IMR-90 (cell line): Measurements from ENCODE around the gene RASSF4. TPM values are rescaled to one million over a fixed set of nuclear protein-coding genes. Genes with fewer than 3 reads are reported as not detected.

Experiments
- ATAC-seq: fragments of 200-7000 bp; cut with Tn5 transposase; 2 replicates; pipeline ENCODE4 v1.9.1; 2020; ENCODE audit warnings: low read depth, mild to moderate bottlenecking, moderate library complexity
- BruUV-seq: library from RNA; stranded (reverse); fragments of 400-500 nt; replicated peaks from 2 replicates; lab custom pipeline; 2021; lab: Mats Ljungman, UMichigan
- CTCF ChIA-PET: fragments of 300-600 bp; formaldehyde crosslinking; extraction: SDS; loops from one replicate; lab custom pipeline; 2021; ENCODE audit warnings: antibody characterized with exemption; lab: Yijun Ruan, JAX
- POLR2A ChIA-PET: fragments of 300-600 bp; sonication (Branson Sonifier 250); formaldehyde crosslinking; loops from one replicate; lab custom pipeline; 2022; ENCODE audit warnings: antibody characterized with exemption; ENCODE audit not compliant: unreplicated experiment; lab: Charles Lee
- DNase-seq: peaks from one replicate; pipeline ENCODE4 v3.0.0; 2013
- H2AFZ ChIP-seq: replicated peaks from 2 replicates; pipeline ENCODE3; 2013; ENCODE audit warnings: low read length, mild to moderate bottlenecking; ENCODE audit not compliant: poor library complexity
- H2AK5ac ChIP-seq: 2 replicates; pipeline ENCODE4 v1.6.1; 2013; ENCODE audit warnings: low read depth, low read length, inconsistent platforms
- H2AK9ac ChIP-seq: replicated peaks from 2 replicates; pipeline ENCODE3; 2013; ENCODE audit warnings: mild to moderate bottlenecking, low read depth, low read length, moderate library complexity; ENCODE audit not compliant: poor library complexity
- H2BK120ac ChIP-seq: 2 replicates; pipeline ENCODE4 v1.6.1; 2013; ENCODE audit warnings: low read depth, low read length, inconsistent platforms
- H2BK15ac ChIP-seq: 3 replicates; pipeline ENCODE4 v1.6.1; 2013; ENCODE audit warnings: low read depth, low read length, inconsistent platforms
- H2BK20ac ChIP-seq: 2 replicates; pipeline ENCODE4 v1.6.1; 2013; ENCODE audit warnings: low read depth, mild to moderate bottlenecking, inconsistent platforms, low read length, moderate library complexity
- H2BK5ac ChIP-seq: 2 replicates; pipeline ENCODE4 v1.6.1; 2013; ENCODE audit warnings: mild to moderate bottlenecking, low read depth, low read length, inconsistent platforms; ENCODE audit not compliant: poor library complexity, severe bottlenecking
- H3K14ac ChIP-seq: replicated peaks from 2 replicates; pipeline ENCODE4 v1.6.1; 2013; ENCODE audit warnings: low read depth, low read length, inconsistent platforms
- H3K18ac ChIP-seq: 2 replicates; pipeline ENCODE4 v1.6.1; 2013; ENCODE audit warnings: low read depth, low read length, control low read depth
- H3K23ac ChIP-seq: 2 replicates; pipeline ENCODE4 v1.6.1; 2013; ENCODE audit warnings: low read depth, low read length, inconsistent platforms
- H3K27ac ChIP-seq: 2 replicates; pipeline ENCODE4 v1.5.1; 2013; ENCODE audit warnings: mild to moderate bottlenecking, control low read depth, low read length; ENCODE audit not compliant: insufficient read depth
- H3K27me3 ChIP-seq: 2 replicates; pipeline ENCODE4 v1.6.1; 2013; ENCODE audit warnings: low read length; ENCODE audit not compliant: control insufficient read depth, insufficient read depth
- H3K36me3 ChIP-seq: 2 replicates; pipeline ENCODE4 v1.6.1; 2013; ENCODE audit warnings: low read length, mixed read lengths; ENCODE audit not compliant: control insufficient read depth, insufficient read depth
- H3K4ac ChIP-seq: 2 replicates; pipeline ENCODE4 v1.6.1; 2013; ENCODE audit warnings: low read depth, low read length, inconsistent platforms
- H3K4me1 ChIP-seq: 2 replicates; pipeline ENCODE4 v1.6.1; 2013; ENCODE audit warnings: low read length, mixed read lengths; ENCODE audit not compliant: control insufficient read depth, insufficient read depth
- H3K4me2 ChIP-seq: 2 replicates; pipeline ENCODE4 v1.6.1; 2013; ENCODE audit warnings: low read depth, mild to moderate bottlenecking, control low read depth, low read length, moderate library complexity
- H3K4me3 ChIP-seq: 2 replicates; pipeline ENCODE4 v1.5.1; 2013; ENCODE audit warnings: low read depth, mild to moderate bottlenecking, control low read depth, low read length, moderate library complexity; ENCODE audit not compliant: insufficient read depth
- H3K56ac ChIP-seq: 2 replicates; pipeline ENCODE4 v1.6.1; 2013; ENCODE audit warnings: low read length, inconsistent platforms; ENCODE audit not compliant: insufficient read depth; ENCODE audit errors: extremely low read depth
- H3K79me1 ChIP-seq, 2 experiments: 2 replicates each; pipeline ENCODE4 v1.6.1; 2013; ENCODE audit warnings: low read length in 2 of 2, inconsistent platforms in 1 of 2, low read depth in 1 of 2
- H3K9ac ChIP-seq: 2 replicates; pipeline ENCODE4 v1.6.1; 2013; ENCODE audit warnings: low read depth, low read length, control low read depth
- H3K9me1 ChIP-seq: 2 replicates; pipeline ENCODE4 v1.6.1; 2013; ENCODE audit warnings: low read length, inconsistent platforms; ENCODE audit not compliant: insufficient read depth
- H3K9me3 ChIP-seq: 2 replicates; pipeline ENCODE4 v1.6.1; 2013; ENCODE audit warnings: low read length; ENCODE audit not compliant: control insufficient read depth, insufficient read depth
- H4K20me1 ChIP-seq: 2 replicates; pipeline ENCODE4 v1.6.1; 2013; ENCODE audit warnings: low read length, inconsistent platforms; ENCODE audit not compliant: insufficient read depth
- H4K5ac ChIP-seq: 2 replicates; pipeline ENCODE4 v1.6.1; 2013; ENCODE audit warnings: mild to moderate bottlenecking, low read depth, low read length, control low read depth
- H4K8ac ChIP-seq, 2 experiments: 2 replicates each; pipeline ENCODE4 v1.6.1; 2013; ENCODE audit warnings: low read depth in 2 of 2, low read length in 2 of 2, control low read depth in 1 of 2, inconsistent platforms in 1 of 2
- H4K91ac ChIP-seq: 2 replicates; pipeline ENCODE4 v1.6.1; 2013; ENCODE audit warnings: low read depth, low read length, inconsistent platforms; ENCODE audit not compliant: insufficient read depth
- BHLHE40 ChIP-seq: fragments of 150-350 bp; IDR thresholded peaks from 2 replicates; pipeline ENCODE4 v1.6.1; 2016; ENCODE audit warnings: mild to moderate bottlenecking, low read depth, low read length
- CEBPB ChIP-seq: IDR thresholded peaks from 2 replicates; pipeline ENCODE4 v1.6.1; 2012; ENCODE audit warnings: low read depth, low read length, improper control_type of control experiment
- CHD1 ChIP-seq: IDR thresholded peaks from 2 replicates; pipeline ENCODE4 v1.6.1; 2012; ENCODE audit warnings: low read depth, low read length, improper control_type of control experiment
- FOS ChIP-seq: fragments of 150-350 bp; IDR thresholded peaks from 2 replicates; pipeline ENCODE4 v1.6.1; 2016; ENCODE audit warnings: low read depth, low read length
- MAFK ChIP-seq: IDR thresholded peaks from 2 replicates; pipeline ENCODE4 v1.6.1; 2012; ENCODE audit warnings: low read depth, low read length, improper control_type of control experiment
- MXI1 ChIP-seq: IDR thresholded peaks from 2 replicates; pipeline ENCODE4 v1.6.1; 2012; ENCODE audit warnings: low read depth, mild to moderate bottlenecking, low read length, moderate library complexity, borderline replicate concordance
- NFE2L2 ChIP-seq: fragments of 150-350 bp; IDR thresholded peaks from 2 replicates; pipeline ENCODE4 v1.6.1; 2016; ENCODE audit warnings: low read depth, mild to moderate bottlenecking, low read length
- POLR2A ChIP-seq: IDR thresholded peaks from 2 replicates; pipeline ENCODE4 v1.6.1; 2012; ENCODE audit warnings: mild to moderate bottlenecking, low read depth, low read length
- SMC3 ChIP-seq: fragments of 150-350 bp; IDR thresholded peaks from 2 replicates; pipeline ENCODE4 v1.6.1; 2016; ENCODE audit warnings: low read depth, mild to moderate bottlenecking, antibody characterized with exemption, low read length, moderate library complexity
- WGBS, 2 experiments: methylation state at CpG; one replicate each; pipeline versions ENCODE4 v1.1.5 to v1.1.7; 2013; ENCODE audit warnings: missing lambda C conversion rate in 2 of 2; ENCODE audit not compliant: insufficient read length in 1 of 2; ENCODE audit errors: extremely low coverage in 2 of 2; 5-methylcytosine and 5-hydroxymethylcytosine counted together
- dilution Hi-C: fragments of 300-500 bp; cut with HindIII; formaldehyde crosslinking; loops from one replicate; pipeline ENCODE4 v1.14.3; 2018; ENCODE audit warnings: low sequenced_read_pairs; ENCODE audit not compliant: unreplicated experiment
- in situ Hi-C: fragments of 300-500 bp; cut with MboI; formaldehyde crosslinking; loops from 3 replicates; pipeline ENCODE4 v1.14.3; 2019; ENCODE audit warnings: low sequenced_read_pairs, inconsistent platforms, mixed read lengths
- intact Hi-C: fragments of 100-400 bp; cut with micrococcal nuclease; formaldehyde crosslinking; loops from 2 replicates; pipeline ENCODE4 v1.10.0; 2022
- polyA plus RNA-seq, 3 experiments: library from polyadenylated mRNA; depleted of rRNA; stranded (reverse); fragments of >200 nt; gene quantifications; 2 replicates each; pipeline ENCODE4 v1.2.3, GENCODE V29; 2012; ENCODE audit warnings: low replicate concordance in 1 of 3
- total RNA-seq: library from RNA; depleted of rRNA; stranded (reverse); fragments of >200 nt; gene quantifications from 2 replicates; pipeline ENCODE4 v1.2.3, GENCODE V29; 2012
- TF ChIP-seq, protein P1 (sequence below): conservative IDR thresholded peaks from 2 replicates; pipeline ENCODE4 v1.5.1; 2012; ENCODE audit warnings: mild to moderate bottlenecking, low read depth, low read length, improper control_type of control experiment
- TF ChIP-seq, protein P2 (sequence below): fragments of 150-350 bp; IDR thresholded peaks from 2 replicates; pipeline ENCODE4 v1.6.1; 2017; ENCODE audit warnings: mild to moderate bottlenecking, antibody characterized with exemption, low read length, low read depth

The RASSF4 gene
- total and polyA plus RNA-seq, 2 of the 4 experiments (the other 2 are of a cell fraction): 5.9 to 8.6 TPM

- no peaks in the 10 kb centered on the region for H3K9me1 ChIP-seq
- no peak overlapping the region for H3K4me2 ChIP-seq
- H2AFZ ChIP-seq: no peak overlapping the region
- in situ Hi-C loops: no loop called here
- H3K27me3 ChIP-seq: peaks cover 3% of the 10 kb centered on the region
- no peak overlapping the region for H3K4ac ChIP-seq
- H3K36me3 ChIP-seq: no peaks in the 10 kb centered on the region
- intact Hi-C loops: no loop called here
- no peak overlapping the region for H4K91ac ChIP-seq
- POLR2A ChIA-PET: no interaction called here
- ATAC-seq (no peak), DNase-seq (no peak)
- H2AK9ac ChIP-seq: no peak overlapping the region
- no peak overlapping the region for H3K27ac ChIP-seq
- TF ChIP-seq, protein P1, sequence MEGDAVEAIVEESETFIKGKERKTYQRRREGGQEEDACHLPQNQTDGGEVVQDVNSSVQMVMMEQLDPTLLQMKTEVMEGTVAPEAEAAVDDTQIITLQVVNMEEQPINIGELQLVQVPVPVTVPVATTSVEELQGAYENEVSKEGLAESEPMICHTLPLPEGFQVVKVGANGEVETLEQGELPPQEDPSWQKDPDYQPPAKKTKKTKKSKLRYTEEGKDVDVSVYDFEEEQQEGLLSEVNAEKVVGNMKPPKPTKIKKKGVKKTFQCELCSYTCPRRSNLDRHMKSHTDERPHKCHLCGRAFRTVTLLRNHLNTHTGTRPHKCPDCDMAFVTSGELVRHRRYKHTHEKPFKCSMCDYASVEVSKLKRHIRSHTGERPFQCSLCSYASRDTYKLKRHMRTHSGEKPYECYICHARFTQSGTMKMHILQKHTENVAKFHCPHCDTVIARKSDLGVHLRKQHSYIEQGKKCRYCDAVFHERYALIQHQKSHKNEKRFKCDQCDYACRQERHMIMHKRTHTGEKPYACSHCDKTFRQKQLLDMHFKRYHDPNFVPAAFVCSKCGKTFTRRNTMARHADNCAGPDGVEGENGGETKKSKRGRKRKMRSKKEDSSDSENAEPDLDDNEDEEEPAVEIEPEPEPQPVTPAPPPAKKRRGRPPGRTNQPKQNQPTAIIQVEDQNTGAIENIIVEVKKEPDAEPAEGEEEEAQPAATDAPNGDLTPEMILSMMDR: no peak
- TF ChIP-seq CEBPB (no peak), MAFK (no peak), SMC3 (no peak), BHLHE40 (no peak), CHD1 (no peak), NFE2L2 (no peak), FOS (no peak), POLR2A (no peak), MXI1 (no peak)
- TF ChIP-seq, protein P2, sequence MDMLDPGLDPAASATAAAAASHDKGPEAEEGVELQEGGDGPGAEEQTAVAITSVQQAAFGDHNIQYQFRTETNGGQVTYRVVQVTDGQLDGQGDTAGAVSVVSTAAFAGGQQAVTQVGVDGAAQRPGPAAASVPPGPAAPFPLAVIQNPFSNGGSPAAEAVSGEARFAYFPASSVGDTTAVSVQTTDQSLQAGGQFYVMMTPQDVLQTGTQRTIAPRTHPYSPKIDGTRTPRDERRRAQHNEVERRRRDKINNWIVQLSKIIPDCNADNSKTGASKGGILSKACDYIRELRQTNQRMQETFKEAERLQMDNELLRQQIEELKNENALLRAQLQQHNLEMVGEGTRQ: no peak
- no peak overlapping the region for H3K14ac ChIP-seq
- H2BK120ac ChIP-seq: no peak overlapping the region
- no peak overlapping the region for H2AK5ac ChIP-seq
- H4K20me1 ChIP-seq: no peaks in the 10 kb centered on the region
- H2BK20ac ChIP-seq: no peak overlapping the region
- no peaks in the 10 kb centered on the region for H3K9me3 ChIP-seq
- H3K4me1 ChIP-seq: no peaks in the 10 kb centered on the region
- H2BK15ac ChIP-seq: no peak overlapping the region
- H3K56ac ChIP-seq: no peak overlapping the region
- WGBS, 2 experiments: no CpG with 5 or more reads among the region's 2 CpGs
- H3K18ac ChIP-seq: no peak overlapping the region
- dilution Hi-C loops: no loop called here
- H3K9ac ChIP-seq: no peak overlapping the region
- no peaks in the 10 kb centered on the region for H3K79me1 ChIP-seq
- no TSS peak for BruUV-seq
- H4K8ac ChIP-seq: no peak overlapping the region
- no peak overlapping the region for H2BK5ac ChIP-seq
- CTCF ChIA-PET: interaction anchor here (1.1 kb wide), 1 partner anchor 40 kb away, joined by 3 read pairs; no protein-coding TSS in a partner anchor
- no peak overlapping the region for H4K5ac ChIP-seq
- no peak overlapping the region for H3K4me3 ChIP-seq
- no peak overlapping the region for H3K23ac ChIP-seq
Measured at GRCh38 chr10:45015590-45015989, 56.0 kb downstream of the RASSF4 start.
